Vagina (tissue), 2 donors: ENCODE data around the gene S100A7.

Experiments used
- CTCF ChIP-seq, 3 experiments: fragments of 450-650 bp in 2 of 3; fragments of 200-600 bp in 1 of 3; sonication (generic) in 1 of 3; IDR thresholded peaks; one replicate each; pipeline ENCODE4 v1.5.1; 2017 to 2019; ENCODE audit warnings: antibody characterized with exemption in 3 of 3, mild to moderate bottlenecking in 2 of 3, moderate library complexity in 2 of 3
- POLR2A ChIP-seq, 2 donors: fragments of 450-650 bp; IDR thresholded peaks; one replicate each; pipeline ENCODE4 v1.6.1; 2017; ENCODE audit warnings: antibody characterized with exemption in 2 of 2, mild to moderate bottlenecking in 2 of 2, moderate library complexity in 2 of 2
- POLR2AphosphoS5 ChIP-seq, 2 donors: sonication (generic); formaldehyde crosslinking; IDR thresholded peaks; one replicate each; pipeline ENCODE4 v1.9.0; 2017; ENCODE audit warnings: antibody characterized with exemption in 2 of 2, mild to moderate bottlenecking in 2 of 2, low read depth in 1 of 2; ENCODE audit not compliant: insufficient read depth in 1 of 2

- TF ChIP-seq CTCF (IDR thresholded peaks at IDR 0.05), result no peak
- no peak for TF ChIP-seq POLR2A (IDR thresholded peaks at IDR 0.05)
- TF ChIP-seq POLR2AphosphoS5 (IDR thresholded peaks at IDR 0.05; ENCODE audit: insufficient read depth in 1 of 2, low read depth in 1 of 2), result no peak
Measured at GRCh38 chr1:153456396-153456795, 4.1 kb downstream of the S100A7 start.
